Osteoblast (primary cell): ENCODE results near the gene CRYGS. TPM values are rescaled to one million over a fixed set of nuclear protein-coding genes. Genes with fewer than 3 reads are reported as not detected.
A peak's percentile ranks its signal among the peaks of the same experiment; 100 is the strongest.
"Not testable (repeated sequence)": the region's sequence is repeated elsewhere in the genome, so short reads cannot be mapped to it uniquely, and the experiment has no call there.

Experiments used
- DNase-seq: peaks from one replicate; pipeline ENCODE4 v3.0.0; 2011; ENCODE audit warnings: low spot score, mixed read lengths; ENCODE audit not compliant: insufficient read length; ENCODE audit errors: missing footprints
- H2AFZ ChIP-seq: 2 replicates; pipeline ENCODE4 v1.6.0; 2011; ENCODE audit warnings: mild to moderate bottlenecking, low read length
- H3K27ac ChIP-seq: 2 replicates; pipeline ENCODE4 v1.5.1; 2011; ENCODE audit warnings: mild to moderate bottlenecking, low read depth, low read length, moderate library complexity
- H3K27me3 ChIP-seq: 2 replicates; pipeline ENCODE4 v1.6.0; 2012; ENCODE audit warnings: mild to moderate bottlenecking, control low read depth, inconsistent platforms, low read length, moderate library complexity; ENCODE audit not compliant: insufficient read depth
- H3K36me3 ChIP-seq: 2 replicates; pipeline ENCODE4 v1.5.1; 2011; ENCODE audit warnings: mild to moderate bottlenecking, low read length, control low read depth, moderate library complexity; ENCODE audit not compliant: insufficient read depth
- H3K4me1 ChIP-seq: 2 replicates; pipeline ENCODE4 v1.5.1; 2011; ENCODE audit warnings: mild to moderate bottlenecking, low read length, control low read depth, moderate library complexity; ENCODE audit not compliant: insufficient read depth
- H3K4me2 ChIP-seq: 2 replicates; pipeline ENCODE4 v1.6.0; 2011; ENCODE audit warnings: mild to moderate bottlenecking, low read length; ENCODE audit not compliant: insufficient read depth
- H3K4me3 ChIP-seq: fragments of 200-600 bp; sonication (generic); 3 replicates; pipeline ENCODE4 v1.5.1; 2012; ENCODE audit warnings: mild to moderate bottlenecking, low read length, inconsistent platforms; ENCODE audit not compliant: insufficient read depth
- H3K79me2 ChIP-seq: 2 replicates; pipeline ENCODE4 v1.6.0; 2012; ENCODE audit warnings: mild to moderate bottlenecking, low read length, control low read depth, inconsistent platforms; ENCODE audit not compliant: insufficient read depth
- H3K9me3 ChIP-seq: 2 replicates; pipeline ENCODE4 v1.5.1; 2011; ENCODE audit warnings: low read depth, low read length, control low read depth
- H4K20me1 ChIP-seq: 2 replicates; pipeline ENCODE4 v1.6.0; 2012; ENCODE audit warnings: mild to moderate bottlenecking, low read length, control low read depth; ENCODE audit not compliant: insufficient read depth
- total RNA-seq: library from RNA; depleted of rRNA; stranded (reverse); fragments of >200 nt; gene quantifications from 2 replicates; pipeline ENCODE4 v1.2.3, GENCODE V29; 2012
- TF ChIP-seq, protein P1 (sequence below): IDR thresholded peaks from 2 replicates; pipeline ENCODE4 v1.5.1; 2011; ENCODE audit warnings: mild to moderate bottlenecking, low read depth, low read length, moderate library complexity; ENCODE audit errors: extremely low read depth

CRYGS gene
- total RNA-seq, 1 donor, result 1.8 TPM

DNA sequence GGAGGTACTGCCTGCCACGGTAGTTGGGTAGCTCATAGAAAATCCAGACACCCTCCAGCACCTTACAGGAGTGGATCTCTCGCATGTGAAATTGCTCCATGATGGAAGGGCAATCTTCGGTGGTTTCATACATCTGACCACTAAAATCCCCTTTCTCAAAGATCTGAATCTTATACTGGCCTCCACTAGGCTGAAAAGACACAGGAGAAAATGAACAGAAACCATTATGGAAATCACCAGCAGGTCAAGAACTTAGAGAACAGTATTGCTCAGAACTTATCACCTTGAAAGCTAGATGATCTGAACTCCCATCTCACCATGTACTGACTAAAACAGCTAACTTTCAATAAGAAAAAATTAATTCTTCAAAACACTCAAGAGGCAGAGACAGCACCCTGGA is 5.4 kb downstream of the CRYGS start:
- Histone ChIP-seq H3K27me3 (no peaks in the 10 kb centered on the region), H4K20me1 (no peaks in the 10 kb centered on the region), H3K4me3 (no peak overlapping the region), H3K27ac (no peak overlapping the region), H3K9me3 (no peaks in the 10 kb centered on the region), H3K4me2 (no peak overlapping the region), H3K36me3 (no peaks in the 10 kb centered on the region), H2AFZ (no peak overlapping the region), H3K79me2 (no peaks in the 10 kb centered on the region), H3K4me1 (peaks cover 26% of the 10 kb centered on the region)
- no peak for DNase-seq
- TF ChIP-seq, protein P1, sequence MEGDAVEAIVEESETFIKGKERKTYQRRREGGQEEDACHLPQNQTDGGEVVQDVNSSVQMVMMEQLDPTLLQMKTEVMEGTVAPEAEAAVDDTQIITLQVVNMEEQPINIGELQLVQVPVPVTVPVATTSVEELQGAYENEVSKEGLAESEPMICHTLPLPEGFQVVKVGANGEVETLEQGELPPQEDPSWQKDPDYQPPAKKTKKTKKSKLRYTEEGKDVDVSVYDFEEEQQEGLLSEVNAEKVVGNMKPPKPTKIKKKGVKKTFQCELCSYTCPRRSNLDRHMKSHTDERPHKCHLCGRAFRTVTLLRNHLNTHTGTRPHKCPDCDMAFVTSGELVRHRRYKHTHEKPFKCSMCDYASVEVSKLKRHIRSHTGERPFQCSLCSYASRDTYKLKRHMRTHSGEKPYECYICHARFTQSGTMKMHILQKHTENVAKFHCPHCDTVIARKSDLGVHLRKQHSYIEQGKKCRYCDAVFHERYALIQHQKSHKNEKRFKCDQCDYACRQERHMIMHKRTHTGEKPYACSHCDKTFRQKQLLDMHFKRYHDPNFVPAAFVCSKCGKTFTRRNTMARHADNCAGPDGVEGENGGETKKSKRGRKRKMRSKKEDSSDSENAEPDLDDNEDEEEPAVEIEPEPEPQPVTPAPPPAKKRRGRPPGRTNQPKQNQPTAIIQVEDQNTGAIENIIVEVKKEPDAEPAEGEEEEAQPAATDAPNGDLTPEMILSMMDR, result no peak

GRCh38 chr3:186536883-186537844 is 7.0 kb downstream of the CRYGS start:
- Histone ChIP-seq H4K20me1 (no peaks in the 10 kb centered on the region), H3K4me2 (no peak overlapping the region), H3K36me3 (no peaks in the 10 kb centered on the region), H2AFZ (peak overlapping the region; percentile 0), H3K4me3 (no peak overlapping the region), H3K9me3 (no peaks in the 10 kb centered on the region), H3K4me1 (peaks cover 26% of the 10 kb centered on the region), H3K27me3 (no peaks in the 10 kb centered on the region), H3K79me2 (no peaks in the 10 kb centered on the region), H3K27ac (no peak overlapping the region)
- no peak for DNase-seq
- TF ChIP-seq, protein P1, result no peak

- H3K27me3 ChIP-seq, result no peaks in the 10 kb centered on the region
- TF ChIP-seq, protein P1, result no peak
- no peak overlapping the region for H3K27ac ChIP-seq
- H2AFZ ChIP-seq, result no peak overlapping the region
- no peak overlapping the region for H3K4me3 ChIP-seq
- DNase-seq, result no peak
- no peaks in the 10 kb centered on the region for H3K36me3 ChIP-seq
- H4K20me1 ChIP-seq, result no peaks in the 10 kb centered on the region
- H3K4me2 ChIP-seq, result no peak overlapping the region
- H3K79me2 ChIP-seq, result no peaks in the 10 kb centered on the region
- H3K9me3 ChIP-seq, result no peaks in the 10 kb centered on the region
- H3K4me1 ChIP-seq, result peaks cover 11% of the 10 kb centered on the region
These were observed 10.0 kb downstream of the CRYGS start for GRCh38 chr3:186534113-186534669.

- TF ChIP-seq, protein P1, result no peak
- DNase-seq, result no peak
- no peak overlapping the region for H3K27ac ChIP-seq
- H3K27me3 ChIP-seq, result no peaks in the 10 kb centered on the region
- H3K4me2 ChIP-seq, result no peak overlapping the region
- peaks cover 11% of the 10 kb centered on the region for H3K4me1 ChIP-seq
- H3K79me2 ChIP-seq, result no peaks in the 10 kb centered on the region
- H3K36me3 ChIP-seq, result no peaks in the 10 kb centered on the region
- no peaks in the 10 kb centered on the region for H3K9me3 ChIP-seq
- H3K4me3 ChIP-seq, result no peak overlapping the region
- H4K20me1 ChIP-seq, result no peaks in the 10 kb centered on the region
- H2AFZ ChIP-seq, result no peak overlapping the region
These were observed 11.5 kb downstream of the CRYGS start for GRCh38 chr3:186532598-186533072.

- not testable (repeated sequence) for H3K4me3 ChIP-seq, H3K4me2 ChIP-seq, H3K27me3 ChIP-seq, H4K20me1 ChIP-seq, H3K4me1 ChIP-seq, DNase-seq, H3K79me2 ChIP-seq, H3K27ac ChIP-seq, H3K36me3 ChIP-seq, H2AFZ ChIP-seq, H3K9me3 ChIP-seq
These were observed 12.5 kb downstream of the CRYGS start for GRCh38 chr3:186531694-186532093.
